Heart left ventricle (tissue), 13 donors: ENCODE results near the gene CYB5R3.

ENCODE experiments used
- CTCF ChIP-seq, 12 donors: fragments of 200-600 bp; sonication (generic) in 4 of 12; IDR thresholded peaks; one replicate each; pipeline versions ENCODE4 v1.5.0 to v1.8.0; 2018 to 2022; ENCODE audit warnings: antibody characterized with exemption in 12 of 12, mild to moderate bottlenecking in 5 of 12
- POLR2A ChIP-seq, 2 donors: fragments of 450-650 bp; IDR thresholded peaks; one replicate each; pipeline ENCODE4 v1.6.1; 2017; ENCODE audit warnings: antibody characterized with exemption in 2 of 2, mild to moderate bottlenecking in 2 of 2, moderate library complexity in 2 of 2
- donor health status: ischemic (EF 13 %, LVEDD 7.1; RV severe dilation, severe dysfunction).
- donor health status: DM: no; HTN: yes; CAD: no.
- donor health status: DM: no; HTN: no; CAD: no.
- donor health status: ischemic (EF 25% LVEDD 6.9; RV normal size, moderate dysfunction).
- donor health status: ischemic (EF 25% LVEDD 5.7; RV mildly dilated, moderate dysfunction).
- donor health status: ischemic (EF 35%, LVEDD 5.7; RV mildly dilated, moderate dysfunction).
- donor health status: nonischemic (EF 11% LVEDD 7.7; RV severe dilation, severe dysfunction).
- donor health status: DM: yes; HTN: yes; CAD: no.
- donor health status: PGD.
- donor health status: ischemic (EF 29% LVEDD 5.4; RV normal size, mild dysfunction).
- donor health status: nonischemic (EF 23%, LVEDD 6.1; RV moderate dilation, normal function).

DNA sequence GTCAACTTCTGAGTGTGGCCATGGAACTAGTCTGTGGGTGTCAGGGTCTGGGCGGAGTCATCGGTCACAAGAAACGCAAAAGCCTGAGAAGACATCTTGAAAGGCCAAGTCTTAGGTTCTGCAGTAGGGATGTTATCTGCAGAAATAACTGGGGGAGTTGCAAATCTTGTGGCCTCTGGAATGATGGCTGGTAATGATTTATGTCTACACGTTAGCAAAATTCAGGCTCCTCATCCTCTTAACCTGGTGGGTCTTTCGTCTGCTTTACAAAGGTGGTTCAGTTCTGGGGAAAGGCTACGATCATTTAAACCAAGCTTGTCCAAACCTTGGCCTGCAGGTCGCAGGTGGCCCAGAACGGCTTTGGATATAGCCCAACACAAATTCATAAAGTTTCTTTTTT lies 7.4 kb upstream of the CYB5R3 start:
- TF ChIP-seq CTCF (IDR thresholded peaks at IDR 0.05) (no peak), POLR2A (IDR thresholded peaks at IDR 0.05) (no peak)
